Parietal lobe (tissue), 1 donor: Measurements from ENCODE around the gene OR52K2. TPM values are rescaled to one million over a fixed set of nuclear protein-coding genes. Genes with fewer than 3 reads are reported as not detected.

ENCODE experiments used
- total RNA-seq: library from RNA; depleted of rRNA; stranded (reverse); fragments of >200 nt; gene quantifications from one replicate; pipeline ENCODE4 v1.2.3, GENCODE V29; 2014

Gene OR52K2
- not detected for total RNA-seq

DNA sequence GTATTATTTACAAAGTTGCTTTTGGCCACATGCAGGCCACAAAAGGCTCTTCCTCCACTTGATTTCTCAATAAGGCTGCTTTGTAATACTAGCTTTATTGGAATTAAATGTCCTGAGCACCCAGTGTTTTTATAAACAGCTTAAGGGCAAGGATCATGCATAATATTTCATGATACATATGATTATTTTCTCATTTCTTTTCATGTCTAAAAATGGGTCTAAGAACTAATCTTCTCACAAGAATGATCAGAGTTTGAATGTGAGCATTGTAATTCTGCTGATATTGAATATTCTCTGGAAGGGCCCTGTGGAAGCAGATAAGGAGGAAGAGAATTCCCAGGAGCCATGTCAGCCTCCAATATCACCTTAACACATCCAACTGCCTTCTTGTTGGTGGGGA is at the start of gene OR52K2:
Gene OR52K2, plus strand, starts transcription at position 301 of the 400 bp plus-strand sequence. Its CDS starts 45 bp downstream, at position 346.

DNA sequence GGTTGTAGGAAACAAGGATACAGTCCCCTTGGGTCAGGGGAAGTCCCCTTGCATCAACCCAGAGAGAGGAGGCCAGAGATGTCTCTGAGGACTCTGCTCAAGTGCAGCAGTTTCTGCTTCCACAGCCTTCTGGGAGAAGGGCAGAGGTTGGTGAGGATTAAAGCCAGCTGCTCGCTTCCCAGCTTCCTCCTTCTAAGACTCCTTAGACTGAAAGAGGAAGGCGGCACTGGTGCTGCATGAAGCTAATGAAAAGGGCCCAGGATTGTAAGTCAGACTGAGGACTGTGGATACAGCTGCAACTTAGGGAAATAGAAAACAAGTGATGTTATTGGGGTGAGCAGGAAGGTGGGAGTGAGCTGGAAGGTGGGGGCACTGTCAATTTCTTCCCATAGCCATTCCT is 33.4 kb downstream of the OR52K2 start, which contains the start of gene OR52K1:
Gene OR52K1, plus strand, starts transcription at position 202 of the 400 bp plus-strand sequence. CDS start 6,255 bp downstream, outside the sequence.

Other genes starting within 250 kb of the OR52K2 start
- not detected for gene OR52B4, start 80.9 kb upstream of the OR52K2 start, total RNA-seq
- gene TRIM21, start 55.6 kb upstream of the OR52K2 start, total RNA-seq = 2.8 TPM
- gene OR52K1, start 33.4 kb downstream of the OR52K2 start, total RNA-seq = not detected
- not detected for gene OR52M1, start 95.9 kb downstream of the OR52K2 start, total RNA-seq
- gene OR52I2, start 132.4 kb downstream of the OR52K2 start, total RNA-seq = not detected
- gene OR52I1, start 144.7 kb downstream of the OR52K2 start, total RNA-seq = not detected
- 13.8 TPM for gene TRIM68, start 158.9 kb downstream of the OR52K2 start, total RNA-seq
- not detected for gene OR51D1, start 188.2 kb downstream of the OR52K2 start, total RNA-seq
- gene OR51E1, start 194.7 kb downstream of the OR52K2 start, total RNA-seq = not detected
- not detected for gene OR51E2, start 248.6 kb downstream of the OR52K2 start, total RNA-seq